Measurements from ENCODE around the gene OR52E4. TPM values are rescaled to one million over a fixed set of nuclear protein-coding genes. Genes with fewer than 3 reads are reported as not detected.

The OR52E4 gene
- total RNA-seq, 1 experiment from 2014 or later = not detected

DNA sequence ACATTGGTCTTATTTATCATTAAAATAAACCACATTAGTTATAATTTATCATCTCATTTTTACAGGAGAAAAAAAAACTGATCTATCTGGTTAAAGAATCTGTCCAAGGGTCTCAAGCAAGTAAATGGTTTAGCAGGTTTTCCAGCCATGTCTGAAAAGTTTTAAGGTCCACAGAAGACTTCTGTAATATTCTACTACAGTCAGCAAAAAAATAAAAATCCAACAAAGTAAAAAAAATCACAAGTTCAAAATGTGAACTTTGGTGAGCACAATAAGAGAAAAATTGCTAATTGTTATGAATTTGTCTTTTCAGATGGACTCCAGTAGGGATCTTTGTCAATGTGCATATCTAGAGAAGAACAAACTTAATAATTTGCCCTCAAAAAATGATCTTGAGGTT lies 1.3 kb downstream of the OR52E4 start:
- TF ChIP-seq, protein P1, sequence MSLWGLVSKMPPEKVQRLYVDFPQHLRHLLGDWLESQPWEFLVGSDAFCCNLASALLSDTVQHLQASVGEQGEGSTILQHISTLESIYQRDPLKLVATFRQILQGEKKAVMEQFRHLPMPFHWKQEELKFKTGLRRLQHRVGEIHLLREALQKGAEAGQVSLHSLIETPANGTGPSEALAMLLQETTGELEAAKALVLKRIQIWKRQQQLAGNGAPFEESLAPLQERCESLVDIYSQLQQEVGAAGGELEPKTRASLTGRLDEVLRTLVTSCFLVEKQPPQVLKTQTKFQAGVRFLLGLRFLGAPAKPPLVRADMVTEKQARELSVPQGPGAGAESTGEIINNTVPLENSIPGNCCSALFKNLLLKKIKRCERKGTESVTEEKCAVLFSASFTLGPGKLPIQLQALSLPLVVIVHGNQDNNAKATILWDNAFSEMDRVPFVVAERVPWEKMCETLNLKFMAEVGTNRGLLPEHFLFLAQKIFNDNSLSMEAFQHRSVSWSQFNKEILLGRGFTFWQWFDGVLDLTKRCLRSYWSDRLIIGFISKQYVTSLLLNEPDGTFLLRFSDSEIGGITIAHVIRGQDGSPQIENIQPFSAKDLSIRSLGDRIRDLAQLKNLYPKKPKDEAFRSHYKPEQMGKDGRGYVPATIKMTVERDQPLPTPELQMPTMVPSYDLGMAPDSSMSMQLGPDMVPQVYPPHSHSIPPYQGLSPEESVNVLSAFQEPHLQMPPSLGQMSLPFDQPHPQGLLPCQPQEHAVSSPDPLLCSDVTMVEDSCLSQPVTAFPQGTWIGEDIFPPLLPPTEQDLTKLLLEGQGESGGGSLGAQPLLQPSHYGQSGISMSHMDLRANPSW (CRISPR knock-in tag; conservative IDR thresholded peaks at IDR 0.05; ENCODE audit: low read depth) = no peak
- TF ChIP-seq, protein P2, sequence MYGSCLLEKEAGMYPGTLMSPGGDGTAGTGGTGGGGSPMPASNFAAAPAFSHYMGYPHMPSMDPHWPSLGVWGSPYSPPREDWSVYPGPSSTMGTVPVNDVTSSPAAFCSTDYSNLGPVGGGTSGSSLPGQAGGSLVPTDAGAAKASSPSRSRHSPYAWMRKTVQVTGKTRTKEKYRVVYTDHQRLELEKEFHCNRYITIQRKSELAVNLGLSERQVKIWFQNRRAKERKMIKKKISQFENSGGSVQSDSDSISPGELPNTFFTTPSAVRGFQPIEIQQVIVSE (CRISPR knock-in tag; IDR thresholded peaks at IDR 0.05; ENCODE audit: borderline replicate concordance) = no peak
- no peak for TF ChIP-seq NR3C1 (CRISPR knock-in tag; conservative IDR thresholded peaks at IDR 0.05; ENCODE audit: low read depth)
- Mint-ChIP-seq H3K4me3 (no peak overlapping the region), H3K4me1 (no peaks in the 10 kb centered on the region), H3K9me3 (peaks cover 6% of the 10 kb centered on the region; the same call in 1 of the 2 replicates), H3K27ac (no peak overlapping the region), H3K27me3 (ENCODE audit: low read depth) (no peaks in the 10 kb centered on the region; the same call in 1 of the 2 replicates), H3K36me3 (no peaks in the 10 kb centered on the region)
- no peak for ATAC-seq
- no peak for DNase-seq (ENCODE audit: low spot score)
- POLR2A ChIA-PET = no interaction called here
- CTCF ChIA-PET = interaction anchor here (1.5 kb wide), 1 partner anchor 9 kb away, joined by 3 read pairs; no protein-coding TSS in a partner anchor

DNA sequence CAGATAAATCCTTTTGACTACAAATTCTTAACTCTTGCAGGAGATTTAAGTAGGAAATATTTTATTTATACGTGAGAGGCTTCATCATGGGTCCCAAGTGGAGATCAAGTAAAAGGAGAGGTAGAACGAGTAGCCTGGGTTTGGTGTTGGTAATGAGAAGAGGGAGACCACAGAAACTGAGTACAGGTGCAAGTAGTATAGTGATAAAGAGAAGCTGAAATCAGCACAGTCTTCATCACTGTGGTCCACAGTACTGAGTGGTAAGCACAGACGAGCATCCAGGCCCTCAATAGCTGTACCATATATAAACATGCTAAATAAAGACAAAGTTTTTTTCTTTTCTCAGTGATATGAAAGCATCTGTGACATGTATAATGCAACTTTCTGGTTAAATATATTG lies 6.7 kb downstream of the OR52E4 start:
- no peak overlapping the region for H3K27ac Mint-ChIP-seq
- ChIA-PET POLR2A (no interaction called here), CTCF (interaction anchor here (1.1 kb wide), 1 partner anchor 476 kb away, joined by 3 read pairs; no protein-coding TSS in a partner anchor)
- H3K4me3 Mint-ChIP-seq = no peak overlapping the region
- H3K4me1 Mint-ChIP-seq = peaks cover 12% of the 10 kb centered on the region
- TF ChIP-seq, protein P3, sequence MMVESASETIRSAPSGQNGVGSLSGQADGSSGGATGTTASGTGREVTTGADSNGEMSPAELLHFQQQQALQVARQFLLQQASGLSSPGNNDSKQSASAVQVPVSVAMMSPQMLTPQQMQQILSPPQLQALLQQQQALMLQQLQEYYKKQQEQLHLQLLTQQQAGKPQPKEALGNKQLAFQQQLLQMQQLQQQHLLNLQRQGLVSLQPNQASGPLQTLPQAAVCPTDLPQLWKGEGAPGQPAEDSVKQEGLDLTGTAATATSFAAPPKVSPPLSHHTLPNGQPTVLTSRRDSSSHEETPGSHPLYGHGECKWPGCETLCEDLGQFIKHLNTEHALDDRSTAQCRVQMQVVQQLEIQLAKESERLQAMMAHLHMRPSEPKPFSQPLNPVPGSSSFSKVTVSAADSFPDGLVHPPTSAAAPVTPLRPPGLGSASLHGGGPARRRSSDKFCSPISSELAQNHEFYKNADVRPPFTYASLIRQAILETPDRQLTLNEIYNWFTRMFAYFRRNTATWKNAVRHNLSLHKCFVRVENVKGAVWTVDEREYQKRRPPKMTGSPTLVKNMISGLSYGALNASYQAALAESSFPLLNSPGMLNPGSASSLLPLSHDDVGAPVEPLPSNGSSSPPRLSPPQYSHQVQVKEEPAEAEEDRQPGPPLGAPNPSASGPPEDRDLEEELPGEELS (CRISPR knock-in tag; IDR thresholded peaks at IDR 0.05) = no peak
- H3K27me3 Mint-ChIP-seq (ENCODE audit: low read depth) = no peaks in the 10 kb centered on the region; the same call in 1 of the 2 replicates
- H3K9me3 Mint-ChIP-seq = peaks cover 6% of the 10 kb centered on the region; the same call in 1 of the 2 replicates
- DNase-seq (ENCODE audit: low spot score) (no peak), ATAC-seq (no peak)
- no peaks in the 10 kb centered on the region for H3K36me3 Mint-ChIP-seq

DNA sequence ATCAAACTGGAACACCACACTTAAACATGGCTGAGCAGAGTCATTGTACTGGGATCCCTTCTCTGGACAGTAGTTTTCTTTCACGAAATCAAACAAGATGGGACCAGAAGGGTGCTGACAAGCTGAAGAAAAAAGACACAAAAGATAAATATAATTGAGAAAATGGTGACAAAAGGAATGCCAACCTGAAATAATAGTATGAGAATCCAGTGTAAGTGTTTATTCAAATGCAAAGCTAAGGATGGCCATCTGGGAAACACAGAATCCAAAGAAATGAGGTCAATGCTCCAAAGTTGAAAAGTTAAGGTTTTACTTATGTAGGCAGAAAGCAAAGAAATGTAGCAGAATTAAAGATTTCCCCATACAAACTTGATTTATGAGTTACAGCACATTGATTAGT lies 7.2 kb downstream of the OR52E4 start:
- Mint-ChIP-seq H3K4me1 (peaks cover 12% of the 10 kb centered on the region), H3K27me3 (ENCODE audit: low read depth) (no peaks in the 10 kb centered on the region; the same call in 1 of the 2 replicates), H3K36me3 (no peaks in the 10 kb centered on the region), H3K27ac (no peak overlapping the region), H3K4me3 (no peak overlapping the region), H3K9me3 (peaks cover 6% of the 10 kb centered on the region; the same call in 1 of the 2 replicates)
- ATAC-seq (no peak), DNase-seq (ENCODE audit: low spot score) (no peak)
- POLR2A ChIA-PET = interaction anchor here (0.8 kb wide), 1 partner anchor 29 kb away, joined by 3 read pairs; no protein-coding TSS in a partner anchor
- CTCF ChIA-PET = interaction anchor here (1.1 kb wide), 1 partner anchor 475 kb away, joined by 3 read pairs; no protein-coding TSS in a partner anchor
- TF ChIP-seq, protein P4, sequence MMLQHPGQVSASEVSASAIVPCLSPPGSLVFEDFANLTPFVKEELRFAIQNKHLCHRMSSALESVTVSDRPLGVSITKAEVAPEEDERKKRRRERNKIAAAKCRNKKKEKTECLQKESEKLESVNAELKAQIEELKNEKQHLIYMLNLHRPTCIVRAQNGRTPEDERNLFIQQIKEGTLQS (CRISPR knock-in tag; conservative IDR thresholded peaks at IDR 0.05) = no peak
- no peak for TF ChIP-seq CREB1 (CRISPR knock-in tag; IDR thresholded peaks at IDR 0.05)
- no peak for TF ChIP-seq HMGA2 (CRISPR knock-in tag; IDR thresholded peaks at IDR 0.05)
- no peak for TF ChIP-seq ELF4 (CRISPR knock-in tag; IDR thresholded peaks at IDR 0.05; ENCODE audit: low read depth)
- TF ChIP-seq, protein P5, sequence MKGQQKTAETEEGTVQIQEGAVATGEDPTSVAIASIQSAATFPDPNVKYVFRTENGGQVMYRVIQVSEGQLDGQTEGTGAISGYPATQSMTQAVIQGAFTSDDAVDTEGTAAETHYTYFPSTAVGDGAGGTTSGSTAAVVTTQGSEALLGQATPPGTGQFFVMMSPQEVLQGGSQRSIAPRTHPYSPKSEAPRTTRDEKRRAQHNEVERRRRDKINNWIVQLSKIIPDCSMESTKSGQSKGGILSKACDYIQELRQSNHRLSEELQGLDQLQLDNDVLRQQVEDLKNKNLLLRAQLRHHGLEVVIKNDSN (CRISPR knock-in tag; IDR thresholded peaks at IDR 0.05) = no peak
- TF ChIP-seq OVOL2 (CRISPR knock-in tag; IDR thresholded peaks at IDR 0.05; ENCODE audit: borderline replicate concordance) = no peak
- TF ChIP-seq FOXJ3 (CRISPR knock-in tag; IDR thresholded peaks at IDR 0.05; ENCODE audit: borderline replicate concordance) = no peak
- TF ChIP-seq, protein P6, sequence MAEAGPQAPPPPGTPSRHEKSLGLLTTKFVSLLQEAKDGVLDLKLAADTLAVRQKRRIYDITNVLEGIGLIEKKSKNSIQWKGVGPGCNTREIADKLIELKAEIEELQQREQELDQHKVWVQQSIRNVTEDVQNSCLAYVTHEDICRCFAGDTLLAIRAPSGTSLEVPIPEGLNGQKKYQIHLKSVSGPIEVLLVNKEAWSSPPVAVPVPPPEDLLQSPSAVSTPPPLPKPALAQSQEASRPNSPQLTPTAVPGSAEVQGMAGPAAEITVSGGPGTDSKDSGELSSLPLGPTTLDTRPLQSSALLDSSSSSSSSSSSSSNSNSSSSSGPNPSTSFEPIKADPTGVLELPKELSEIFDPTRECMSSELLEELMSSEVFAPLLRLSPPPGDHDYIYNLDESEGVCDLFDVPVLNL (CRISPR knock-in tag; IDR thresholded peaks at IDR 0.05; ENCODE audit: borderline replicate concordance, low read depth) = no peak
- TF ChIP-seq, protein P7, sequence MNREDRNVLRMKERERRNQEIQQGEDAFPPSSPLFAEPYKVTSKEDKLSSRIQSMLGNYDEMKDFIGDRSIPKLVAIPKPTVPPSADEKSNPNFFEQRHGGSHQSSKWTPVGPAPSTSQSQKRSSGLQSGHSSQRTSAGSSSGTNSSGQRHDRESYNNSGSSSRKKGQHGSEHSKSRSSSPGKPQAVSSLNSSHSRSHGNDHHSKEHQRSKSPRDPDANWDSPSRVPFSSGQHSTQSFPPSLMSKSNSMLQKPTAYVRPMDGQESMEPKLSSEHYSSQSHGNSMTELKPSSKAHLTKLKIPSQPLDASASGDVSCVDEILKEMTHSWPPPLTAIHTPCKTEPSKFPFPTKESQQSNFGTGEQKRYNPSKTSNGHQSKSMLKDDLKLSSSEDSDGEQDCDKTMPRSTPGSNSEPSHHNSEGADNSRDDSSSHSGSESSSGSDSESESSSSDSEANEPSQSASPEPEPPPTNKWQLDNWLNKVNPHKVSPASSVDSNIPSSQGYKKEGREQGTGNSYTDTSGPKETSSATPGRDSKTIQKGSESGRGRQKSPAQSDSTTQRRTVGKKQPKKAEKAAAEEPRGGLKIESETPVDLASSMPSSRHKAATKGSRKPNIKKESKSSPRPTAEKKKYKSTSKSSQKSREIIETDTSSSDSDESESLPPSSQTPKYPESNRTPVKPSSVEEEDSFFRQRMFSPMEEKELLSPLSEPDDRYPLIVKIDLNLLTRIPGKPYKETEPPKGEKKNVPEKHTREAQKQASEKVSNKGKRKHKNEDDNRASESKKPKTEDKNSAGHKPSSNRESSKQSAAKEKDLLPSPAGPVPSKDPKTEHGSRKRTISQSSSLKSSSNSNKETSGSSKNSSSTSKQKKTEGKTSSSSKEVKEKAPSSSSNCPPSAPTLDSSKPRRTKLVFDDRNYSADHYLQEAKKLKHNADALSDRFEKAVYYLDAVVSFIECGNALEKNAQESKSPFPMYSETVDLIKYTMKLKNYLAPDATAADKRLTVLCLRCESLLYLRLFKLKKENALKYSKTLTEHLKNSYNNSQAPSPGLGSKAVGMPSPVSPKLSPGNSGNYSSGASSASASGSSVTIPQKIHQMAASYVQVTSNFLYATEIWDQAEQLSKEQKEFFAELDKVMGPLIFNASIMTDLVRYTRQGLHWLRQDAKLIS (CRISPR knock-in tag; IDR thresholded peaks at IDR 0.05; ENCODE audit: borderline replicate concordance) = no peak
- no peak for TF ChIP-seq ZNF232 (CRISPR knock-in tag; IDR thresholded peaks at IDR 0.05)
- TF ChIP-seq, protein P8, sequence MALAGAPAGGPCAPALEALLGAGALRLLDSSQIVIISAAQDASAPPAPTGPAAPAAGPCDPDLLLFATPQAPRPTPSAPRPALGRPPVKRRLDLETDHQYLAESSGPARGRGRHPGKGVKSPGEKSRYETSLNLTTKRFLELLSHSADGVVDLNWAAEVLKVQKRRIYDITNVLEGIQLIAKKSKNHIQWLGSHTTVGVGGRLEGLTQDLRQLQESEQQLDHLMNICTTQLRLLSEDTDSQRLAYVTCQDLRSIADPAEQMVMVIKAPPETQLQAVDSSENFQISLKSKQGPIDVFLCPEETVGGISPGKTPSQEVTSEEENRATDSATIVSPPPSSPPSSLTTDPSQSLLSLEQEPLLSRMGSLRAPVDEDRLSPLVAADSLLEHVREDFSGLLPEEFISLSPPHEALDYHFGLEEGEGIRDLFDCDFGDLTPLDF (CRISPR knock-in tag; IDR thresholded peaks at IDR 0.05) = no peak
